Gastrocnemius medialis (tissue), 4 donors: ENCODE results near the gene UBE2M.

Experiments used
- CTCF ChIP-seq, 5 experiments: fragments of 450-650 bp in 3 of 5; fragments of 200-600 bp in 2 of 5; sonication (generic) in 2 of 5; IDR thresholded peaks in 4 of 5; conservative IDR thresholded peaks in 1 of 5; 1 replicate in 4 of 5; 2 replicates in 1 of 5; pipeline ENCODE4 v1.5.1; 2016 to 2019; ENCODE audit warnings: antibody characterized with exemption in 5 of 5, mild to moderate bottlenecking in 3 of 5, moderate library complexity in 3 of 5
- POLR2A ChIP-seq, 2 donors: fragments of 450-650 bp; IDR thresholded peaks; one replicate each; pipeline ENCODE4 v1.6.1; 2017; ENCODE audit warnings: antibody characterized with exemption in 2 of 2, mild to moderate bottlenecking in 2 of 2, moderate library complexity in 2 of 2

DNA sequence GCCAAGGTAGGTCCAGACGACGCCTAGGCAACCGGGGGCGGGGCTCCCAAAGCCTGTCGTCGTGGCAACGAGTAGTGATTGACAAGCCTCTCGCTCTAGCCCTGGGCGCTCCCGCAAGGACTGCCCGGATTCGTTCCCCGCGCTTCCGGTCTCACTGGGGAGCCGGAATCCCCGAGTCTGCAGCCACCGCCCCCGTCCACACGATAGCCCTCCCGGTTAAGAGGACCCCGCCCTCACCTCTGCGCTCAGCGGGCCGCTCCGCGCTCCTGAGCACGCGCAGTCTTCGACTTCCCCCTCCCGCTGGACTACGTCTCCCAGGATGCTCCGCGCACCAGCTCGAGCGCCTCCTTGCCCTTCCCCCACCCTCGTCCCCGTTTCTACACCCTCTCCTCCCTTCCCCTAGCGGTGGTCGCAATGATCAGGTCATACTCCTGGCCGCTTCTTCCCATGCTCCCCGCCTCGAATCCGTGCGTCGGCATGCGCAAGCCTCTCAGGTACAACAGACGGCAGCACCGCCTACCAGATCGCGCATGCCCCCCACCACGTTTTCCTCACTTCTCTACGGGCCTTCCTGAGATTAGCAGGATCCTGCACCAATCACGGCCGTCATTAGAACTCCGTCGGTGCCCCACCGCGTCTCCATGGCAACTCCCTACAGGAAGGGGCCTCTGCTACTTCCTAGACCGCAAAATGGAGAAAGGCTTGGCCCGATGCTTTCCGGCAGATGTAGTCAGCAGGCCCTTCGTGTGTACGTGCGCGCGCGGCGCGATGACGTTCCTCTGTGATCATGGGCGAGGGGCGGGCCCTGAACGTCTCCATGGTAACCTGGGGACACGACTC lies 14.6 kb upstream of the UBE2M start, which contains the start of gene MZF1:
- peak; percentile 37 to 40 for TF ChIP-seq POLR2A (IDR thresholded peaks at IDR 0.05)
- peak in 4 of 5 experiments; percentile 8 to 41 (median 26) for TF ChIP-seq CTCF (IDR thresholded peaks at IDR 0.05 in 4 of 5, conservative IDR thresholded peaks at IDR 0.05 in 1 of 5)
